Ovary (tissue), 9 donors: Measurements from ENCODE around the gene SYT6. TPM values are rescaled to one million over a fixed set of nuclear protein-coding genes. Genes with fewer than 3 reads are reported as not detected.

Experiments
- DNase-seq, 5 donors: peaks; one replicate each; pipeline ENCODE4 v3.0.0-alpha.2; 2019 to 2020
- H3K27ac ChIP-seq, 2 donors: fragments of 200-600 bp; one replicate each; pipeline versions ENCODE4 v1.5.1 to v1.8.0; 2019 to 2022
- H3K27me3 ChIP-seq: fragments of 200-600 bp; one replicate; pipeline ENCODE4 v1.8.0; 2022
- H3K36me3 ChIP-seq: fragments of 200-600 bp; sonication (generic); one replicate; pipeline ENCODE4 v1.5.1; 2019
- H3K4me1 ChIP-seq: one replicate; pipeline ENCODE4 v1.8.1; 2013; ENCODE audit warnings: mild to moderate bottlenecking, moderate library complexity; ENCODE audit not compliant: insufficient read depth
- H3K4me3 ChIP-seq: fragments of 200-600 bp; sonication (generic); one replicate; pipeline ENCODE4 v1.5.1; 2017
- H3K9me3 ChIP-seq, 2 donors: fragments of 200-600 bp in 1 of 2; sonication (generic) in 1 of 2; one replicate each; pipeline versions ENCODE4 v1.5.1 to v1.8.1; 2013 to 2019; ENCODE audit warnings: mild to moderate bottlenecking in 1 of 2, moderate library complexity in 1 of 2
- EP300 ChIP-seq: sonication (generic); formaldehyde crosslinking; IDR thresholded peaks from one replicate; pipeline ENCODE4 v1.6.1; 2017; ENCODE audit warnings: antibody characterized with exemption
- POLR2A ChIP-seq: fragments of 450-650 bp; IDR thresholded peaks from one replicate; pipeline ENCODE4 v1.6.1; 2017; ENCODE audit warnings: antibody characterized with exemption, mild to moderate bottlenecking, moderate library complexity
- WGBS, 3 donors: extraction: QIAGEN DNeasy Blood & Tissue Kit in 1 of 3; methylation state at CpG; one replicate each; pipeline versions ENCODE4 v1.1.5 to v1.1.7; 2013 to 2017; 5-methylcytosine and 5-hydroxymethylcytosine counted together
- intact Hi-C, 4 donors: fragments of 100-400 bp; cut with DNase I; formaldehyde crosslinking; loops; one replicate each; pipeline versions ENCODE4 v1.11.0 to v1.15.1; 2022 to 2023
- polyA plus RNA-seq, 2 donors: library from polyadenylated mRNA; stranded (reverse); fragments of 200-250 nt in 1 of 2; fragments of 350-450 nt in 1 of 2; fragmentation: Illumina TruSeq in 1 of 2; extraction: RNeasy Lipid Tissue Mini Kit (QIAGEN cat#74804) in 1 of 2; gene quantifications; one replicate each; pipeline ENCODE4 v1.2.3, GENCODE V29; 2013 to 2014
- total RNA-seq, 7 donors: library from RNA; depleted of rRNA in 2 of 7; stranded (reverse); fragments of >200 nt in 2 of 7; fragmentation: NEBNext Ultra II Directional in 3 of 7; extraction: Animal tissue kit (Norgen Biotek cat#: 25700) in 3 of 7; gene quantifications; one replicate each; pipeline versions ENCODE4 v1.1.0 to v1.2.4, GENCODE V29; 2016 to 2023
- TF ChIP-seq, protein P1 (sequence below), 3 donors: fragments of 450-650 bp in 2 of 3; fragments of 200-600 bp in 1 of 3; IDR thresholded peaks; one replicate each; pipeline versions ENCODE4 v1.5.1 to v1.8.0; 2016 to 2022; ENCODE audit warnings: antibody characterized with exemption in 3 of 3, mild to moderate bottlenecking in 1 of 3
- donor health status: DM: no; HTN: no; CAD: no; lungs with moderate emphysema.
- donor health status: DM: no; HTN: no; CAD: no.
- donor health status: Bipolar disorder and iron deficiency.
- donor health status: DM: yes; HTN: yes; CAD: no.
- donor health status: DM: no; HTN: no; CAD: no.
- donor health status: DM: yes; HTN: yes; CAD: no.

The SYT6 gene
- total and polyA plus RNA-seq, 9 donors, result 0.13 to 2.2 (median 0.35) TPM

DNA sequence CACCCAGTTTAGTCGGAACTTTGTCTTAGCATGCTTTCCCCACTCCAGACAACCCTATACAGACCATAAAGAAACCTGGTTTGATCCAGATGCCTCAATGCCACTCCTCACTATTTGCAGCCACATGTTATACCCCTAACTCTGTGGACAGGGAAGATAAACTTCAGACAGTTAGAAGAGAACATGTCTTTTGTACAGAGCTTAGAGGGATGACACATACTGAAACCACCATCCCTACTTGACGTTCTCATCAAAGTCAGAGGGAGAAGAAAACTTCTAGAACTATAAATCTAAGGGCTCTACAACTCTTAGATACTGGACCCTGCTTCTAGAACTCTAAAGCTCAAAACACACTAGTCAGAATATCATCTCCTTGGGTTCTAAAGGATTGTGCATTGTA lies 3.7 kb downstream of the SYT6 start:
- Histone ChIP-seq H3K4me3 (no peak overlapping the region), H3K27ac (no peak overlapping the region), H3K4me1 (peaks cover 11% of the 10 kb centered on the region), H3K27me3 (peaks cover 6% of the 10 kb centered on the region), H3K9me3 (no peaks in the 10 kb centered on the region), H3K36me3 (no peaks in the 10 kb centered on the region)
- no peak for DNase-seq
- WGBS, 3 donors, result 84 to 98% (median 91%) methylated on average over 2 of the region's 2 CpGs
- TF ChIP-seq POLR2A (no peak), EP300 (no peak)
- TF ChIP-seq, protein P1, sequence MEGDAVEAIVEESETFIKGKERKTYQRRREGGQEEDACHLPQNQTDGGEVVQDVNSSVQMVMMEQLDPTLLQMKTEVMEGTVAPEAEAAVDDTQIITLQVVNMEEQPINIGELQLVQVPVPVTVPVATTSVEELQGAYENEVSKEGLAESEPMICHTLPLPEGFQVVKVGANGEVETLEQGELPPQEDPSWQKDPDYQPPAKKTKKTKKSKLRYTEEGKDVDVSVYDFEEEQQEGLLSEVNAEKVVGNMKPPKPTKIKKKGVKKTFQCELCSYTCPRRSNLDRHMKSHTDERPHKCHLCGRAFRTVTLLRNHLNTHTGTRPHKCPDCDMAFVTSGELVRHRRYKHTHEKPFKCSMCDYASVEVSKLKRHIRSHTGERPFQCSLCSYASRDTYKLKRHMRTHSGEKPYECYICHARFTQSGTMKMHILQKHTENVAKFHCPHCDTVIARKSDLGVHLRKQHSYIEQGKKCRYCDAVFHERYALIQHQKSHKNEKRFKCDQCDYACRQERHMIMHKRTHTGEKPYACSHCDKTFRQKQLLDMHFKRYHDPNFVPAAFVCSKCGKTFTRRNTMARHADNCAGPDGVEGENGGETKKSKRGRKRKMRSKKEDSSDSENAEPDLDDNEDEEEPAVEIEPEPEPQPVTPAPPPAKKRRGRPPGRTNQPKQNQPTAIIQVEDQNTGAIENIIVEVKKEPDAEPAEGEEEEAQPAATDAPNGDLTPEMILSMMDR (IDR thresholded peaks at IDR 0.05), result no peak
- intact Hi-C loops, result loop anchor here in 1 of 4 donors (10.0 kb wide), 1 partner anchor 135 kb away; no protein-coding TSS in a partner anchor

DNA sequence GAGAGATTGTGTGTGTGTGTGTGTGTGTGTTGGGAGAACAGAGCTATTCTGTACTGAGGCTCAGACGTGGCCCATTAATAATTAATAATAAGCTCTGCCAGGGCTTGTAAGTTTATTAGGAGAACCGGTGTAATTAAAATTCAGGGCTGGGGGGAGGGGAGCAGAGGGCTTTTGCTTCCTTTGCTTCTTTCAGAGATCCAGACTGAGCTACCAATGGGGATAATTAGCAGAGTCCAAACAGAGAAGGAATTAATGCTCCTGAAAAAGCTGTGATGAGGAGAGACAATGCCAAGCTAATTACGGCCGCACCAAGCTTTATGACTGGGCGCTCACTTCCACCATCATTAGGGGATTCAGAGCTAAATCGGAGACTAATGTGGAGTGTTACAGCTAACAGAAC lies 4.5 kb downstream of the SYT6 start:
- no peaks in the 10 kb centered on the region for H3K36me3 ChIP-seq
- TF ChIP-seq, protein P1 (IDR thresholded peaks at IDR 0.05), result no peak
- no peak for TF ChIP-seq EP300
- no peak for TF ChIP-seq POLR2A
- no peak overlapping the region for H3K4me3 ChIP-seq
- 84 to 90% (median 89%) methylated on average over 6 of the region's 6 CpGs for whole genome bisulfite sequencing, 3 donors
- H3K9me3 ChIP-seq, result no peaks in the 10 kb centered on the region
- intact Hi-C loops, result no loop called here
- H3K27ac ChIP-seq, result no peak overlapping the region
- H3K4me1 ChIP-seq, result peaks cover 11% of the 10 kb centered on the region
- DNase-seq, result no peak
- peaks cover 4% of the 10 kb centered on the region for H3K27me3 ChIP-seq

DNA sequence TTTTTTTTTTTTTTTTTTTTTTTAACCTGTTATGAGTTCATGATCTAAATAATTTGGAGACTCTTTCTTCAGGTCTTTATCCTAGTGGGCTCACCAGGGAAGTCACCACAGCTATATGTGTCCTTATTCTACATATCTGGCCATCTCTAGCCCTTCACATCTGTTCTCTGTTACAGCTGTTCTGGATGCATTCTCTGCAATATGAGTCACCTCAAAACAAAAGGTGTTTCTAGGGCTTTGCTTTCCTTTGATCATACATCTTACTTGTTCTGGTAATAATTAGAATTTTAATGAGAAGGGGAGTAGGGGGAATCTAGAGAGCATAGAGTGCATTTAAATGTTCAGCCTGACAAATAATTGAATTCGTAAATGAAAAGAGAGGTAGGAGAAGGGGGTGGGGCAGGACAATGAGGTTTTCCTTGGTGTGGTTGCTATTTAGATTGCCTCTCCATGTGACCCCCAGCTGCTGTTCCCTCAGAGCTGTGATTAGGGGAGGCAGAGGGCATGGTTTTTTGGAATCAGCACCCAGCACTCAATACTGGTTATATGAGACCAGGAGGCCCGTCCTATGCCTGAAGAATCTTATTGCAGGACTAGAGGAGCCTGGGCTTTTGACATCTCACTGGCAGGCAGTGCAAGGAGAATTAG lies 8.0 kb downstream of the SYT6 start:
- Histone ChIP-seq H3K36me3 (no peaks in the 10 kb centered on the region), H3K4me1 (no peaks in the 10 kb centered on the region), H3K4me3 (no peak overlapping the region), H3K27ac (no peak overlapping the region), H3K9me3 (no peaks in the 10 kb centered on the region), H3K27me3 (no peaks in the 10 kb centered on the region)
- WGBS, 3 donors, result 85 to 88% (median 87%) methylated on average over 2 of the region's 2 CpGs
- TF ChIP-seq POLR2A, result no peak
- TF ChIP-seq, protein P1 (IDR thresholded peaks at IDR 0.05), result no peak
- no peak for TF ChIP-seq EP300
- intact Hi-C loops, result no loop called here
- DNase-seq, result no peak

GRCh38 chr1:114144016-114144415 lies 9.7 kb downstream of the SYT6 start:
- DNase-seq, result no peak
- H3K27ac ChIP-seq, result no peak overlapping the region
- H3K9me3 ChIP-seq, result no peaks in the 10 kb centered on the region
- TF ChIP-seq EP300 (no peak), POLR2A (no peak)
- TF ChIP-seq, protein P1 (IDR thresholded peaks at IDR 0.05), result no peak
- H3K36me3 ChIP-seq, result no peaks in the 10 kb centered on the region
- 85 to 88% (median 85%) methylated on average over 2 of the region's 2 CpGs for WGBS, 3 donors
- intact Hi-C loops, result no loop called here
- no peak overlapping the region for H3K4me3 ChIP-seq
- H3K27me3 ChIP-seq, result no peaks in the 10 kb centered on the region
- no peaks in the 10 kb centered on the region for H3K4me1 ChIP-seq
